Ishikawa (cell line): Measurements from ENCODE around the gene ZBTB8A.

ENCODE experiments used
- CEBPB ChIP-seq: IDR thresholded peaks from 2 replicates; pipeline ENCODE4 v1.6.1; 2012
- EP300 ChIP-seq: IDR thresholded peaks from 2 replicates; pipeline ENCODE4 v1.6.1; 2012; ENCODE audit warnings: borderline replicate concordance
- FOXM1 ChIP-seq: IDR thresholded peaks from 2 replicates; pipeline ENCODE4 v1.6.1; 2012; ENCODE audit warnings: low read depth, borderline replicate concordance
- NFIC ChIP-seq: IDR thresholded peaks from 2 replicates; pipeline ENCODE4 v1.6.1; 2012
- TEAD4 ChIP-seq: IDR thresholded peaks from 2 replicates; pipeline ENCODE4 v1.6.1; 2012
- YY1 ChIP-seq: IDR thresholded peaks from 2 replicates; pipeline ENCODE4 v1.6.1; 2012; ENCODE audit warnings: low read depth
- TF ChIP-seq, protein P1 (sequence below): IDR thresholded peaks from 2 replicates; pipeline ENCODE4 v1.6.1; 2012

DNA sequence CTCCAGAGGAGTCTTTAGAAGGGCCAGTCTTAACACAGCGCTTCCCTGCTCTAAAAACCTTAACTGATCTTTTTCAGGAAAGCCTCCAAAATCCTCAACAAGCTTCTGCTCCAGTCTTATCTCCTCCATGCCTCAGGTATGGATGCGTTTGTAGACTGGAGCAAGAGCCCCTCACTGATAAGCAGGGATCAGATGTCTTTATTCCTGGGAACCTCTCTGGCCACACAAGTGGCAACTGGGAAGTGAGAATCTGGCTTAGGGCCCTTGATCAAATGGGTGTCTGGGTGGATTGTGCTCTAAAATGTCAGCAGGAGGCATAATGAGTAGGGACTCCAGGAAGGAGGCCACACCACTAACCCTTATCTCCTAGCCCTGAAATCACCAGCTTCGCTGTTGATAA is 1.4 kb downstream of the ZBTB8A start:
- TF ChIP-seq TEAD4 (no peak), FOXM1 (no peak), YY1 (no peak), EP300 (no peak), CEBPB (no peak), NFIC (no peak)
- TF ChIP-seq, protein P1, sequence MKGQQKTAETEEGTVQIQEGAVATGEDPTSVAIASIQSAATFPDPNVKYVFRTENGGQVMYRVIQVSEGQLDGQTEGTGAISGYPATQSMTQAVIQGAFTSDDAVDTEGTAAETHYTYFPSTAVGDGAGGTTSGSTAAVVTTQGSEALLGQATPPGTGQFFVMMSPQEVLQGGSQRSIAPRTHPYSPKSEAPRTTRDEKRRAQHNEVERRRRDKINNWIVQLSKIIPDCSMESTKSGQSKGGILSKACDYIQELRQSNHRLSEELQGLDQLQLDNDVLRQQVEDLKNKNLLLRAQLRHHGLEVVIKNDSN: no peak
